HepG2 (cell line): ENCODE data around the gene EIF1AD. TPM values are rescaled to one million over a fixed set of nuclear protein-coding genes. Genes with fewer than 3 reads are reported as not detected.

Source experiments
- ATAC-seq: fragments of 200-7000 bp; cut with Tn5 transposase; 3 replicates; pipeline ENCODE4 v1.9.1; 2020; ENCODE audit warnings: mild to moderate bottlenecking, moderate library complexity
- BruUV-seq: library from RNA; stranded (reverse); fragments of 400-500 nt; replicated peaks from 2 replicates; lab custom pipeline; 2021; lab: Mats Ljungman, UMichigan
- CTCF ChIA-PET: fragments of 300-600 bp; formaldehyde crosslinking; extraction: SDS; loops from one replicate; lab custom pipeline; 2021; ENCODE audit warnings: low total read pairs, inconsistent platforms, low intra/inter-chr PET ratio; lab: Yijun Ruan, JAX
- POLR2A ChIA-PET: fragments of 350-600 bp; sonication (Branson Sonifier 250); formaldehyde crosslinking; loops from one replicate; lab custom pipeline; 2020; ENCODE audit warnings: antibody characterized with exemption, inconsistent platforms; lab: Yijun Ruan, JAX
- DNase-seq: peaks from one replicate; pipeline ENCODE4 v3.0.0-alpha.2; 2015; ENCODE audit warnings: low spot score
- FAIRE-seq: peaks from 3 replicates; lab custom pipeline; 2011; peaks lifted over from hg19 to GRCh38; lab: Jason Lieb, UNC
- H2AFZ ChIP-seq: one replicate; pipeline ENCODE4 v1.6.1; 2011; ENCODE audit warnings: low read length, inconsistent platforms
- H3K27ac ChIP-seq: fragments of 300-600 bp; 3 replicates; pipeline ENCODE4 v1.8.0; 2011; ENCODE audit warnings: mixed run types, mild to moderate bottlenecking, mixed read lengths, low read length, inconsistent platforms; ENCODE audit not compliant: insufficient read depth; ENCODE audit errors: extremely low read length
- H3K27me3 ChIP-seq, 2 experiments: fragments of 200-600 bp in 1 of 2; 2 replicates in 1 of 2; 3 replicates in 1 of 2; pipeline versions ENCODE4 v1.6.0 to v1.8.0; 2011; ENCODE audit warnings: low read length in 2 of 2, mild to moderate bottlenecking in 2 of 2, moderate library complexity in 2 of 2, inconsistent platforms in 1 of 2; ENCODE audit not compliant: insufficient read depth in 2 of 2, control insufficient read depth in 1 of 2
- H3K36me3 ChIP-seq, 2 experiments: fragments of 200-600 bp in 1 of 2; replicated peaks in 1 of 2; 2 replicates in 1 of 2; 3 replicates in 1 of 2; pipeline versions ENCODE4 v1.5.1 to v1.8.0; 2011; ENCODE audit warnings: low read length in 2 of 2, inconsistent platforms in 1 of 2; ENCODE audit not compliant: insufficient read depth in 2 of 2, control insufficient read depth in 1 of 2
- H3K4me1 ChIP-seq: 2 replicates; pipeline ENCODE4 v1.5.1; 2012; ENCODE audit warnings: low read length, inconsistent platforms; ENCODE audit not compliant: insufficient read depth
- H3K4me2 ChIP-seq: 2 replicates; pipeline ENCODE4 v1.6.0; 2011; ENCODE audit warnings: low read depth, low read length, inconsistent platforms
- H3K4me3 ChIP-seq, 3 experiments: fragments of 200-600 bp in 1 of 3; sonication (generic), shearing (Covaris generic) in 1 of 3; replicated peaks in 1 of 3; 2 replicates each; pipeline ENCODE4 v1.5.1; 2011 to 2016; ENCODE audit warnings: low read length in 3 of 3, inconsistent platforms in 2 of 3, low read depth in 2 of 3, mild to moderate bottlenecking in 2 of 3, control low read depth in 1 of 3, mixed read lengths in 1 of 3; ENCODE audit not compliant: insufficient read depth in 1 of 3
- H3K79me2 ChIP-seq: one replicate; pipeline ENCODE4 v1.6.1; 2011; ENCODE audit warnings: low read length, inconsistent platforms; ENCODE audit not compliant: insufficient read depth
- H3K9ac ChIP-seq: 2 replicates; pipeline ENCODE4 v1.6.0; 2011; ENCODE audit warnings: mild to moderate bottlenecking, low read depth, low read length, inconsistent platforms; ENCODE audit not compliant: insufficient read depth
- H3K9me3 ChIP-seq: 2 replicates; pipeline ENCODE4 v1.5.1; 2012; ENCODE audit warnings: mild to moderate bottlenecking, low read length
- H4K20me1 ChIP-seq: 2 replicates; pipeline ENCODE4 v1.6.0; 2011; ENCODE audit warnings: inconsistent platforms, mild to moderate bottlenecking, low read length, moderate library complexity; ENCODE audit not compliant: insufficient read depth
- AKNA ChIP-seq: sonication (generic); formaldehyde crosslinking; IDR thresholded peaks from 2 replicates; pipeline ENCODE4 v1.4.0; 2020; ENCODE audit warnings: missing genetic modification reagents, borderline replicate concordance
- FOXA3 ChIP-seq: IDR thresholded peaks from 2 replicates; pipeline ENCODE4 v1.6.1; 2016; ENCODE audit warnings: missing genetic modification reagents, missing compliant biosample characterization
- GTF2F1 ChIP-seq: fragments of 150-350 bp; IDR thresholded peaks from 2 replicates; pipeline ENCODE4 v1.6.1; 2014; ENCODE audit warnings: low read length
- HDAC1 ChIP-seq: sonication (generic); formaldehyde crosslinking; IDR thresholded peaks from 2 replicates; pipeline ENCODE4 v1.5.1; 2020; ENCODE audit warnings: mild to moderate bottlenecking, missing genetic modification reagents
- MTF1 ChIP-seq: sonication (generic); formaldehyde crosslinking; IDR thresholded peaks from 2 replicates; pipeline ENCODE4 v1.5.0; 2020; ENCODE audit warnings: missing genetic modification reagents
- PRPF4 ChIP-seq: fragments of 200-400 bp; formaldehyde crosslinking; IDR thresholded peaks from 2 replicates; pipeline ENCODE4 v1.6.1; 2016; ENCODE audit warnings: low read length, low read depth; ENCODE audit not compliant: poor library complexity, severe bottlenecking
- RERE ChIP-seq: IDR thresholded peaks from 2 replicates; pipeline ENCODE4 v1.6.1; 2016; ENCODE audit warnings: low read depth, missing genetic modification reagents, missing compliant biosample characterization
- SYNCRIP ChIP-seq: fragments of 200-400 bp; formaldehyde crosslinking; IDR thresholded peaks from 2 replicates; pipeline ENCODE4 v1.6.1; 2018; ENCODE audit warnings: mild to moderate bottlenecking, low read depth, low read length; ENCODE audit not compliant: insufficient read depth
- ZNF441 ChIP-seq: sonication (generic); formaldehyde crosslinking; IDR thresholded peaks from 2 replicates; pipeline ENCODE4 v1.7.0; 2021; ENCODE audit warnings: missing genetic modification reagents, borderline replicate concordance
- ZNF460 ChIP-seq: sonication (generic); formaldehyde crosslinking; IDR thresholded peaks from 2 replicates; pipeline ENCODE4 v1.5.1; 2020; ENCODE audit warnings: missing genetic modification reagents, mild to moderate bottlenecking, borderline replicate concordance
- ZNF564 ChIP-seq: sonication (generic); formaldehyde crosslinking; IDR thresholded peaks from 2 replicates; pipeline ENCODE4 v1.8.1; 2023; ENCODE audit warnings: mild to moderate bottlenecking, missing genetic modification reagents
- ZNF891 ChIP-seq: sonication (generic); formaldehyde crosslinking; IDR thresholded peaks from 2 replicates; pipeline ENCODE4 v1.5.0; 2020; ENCODE audit warnings: mild to moderate bottlenecking, missing genetic modification reagents
- ZUFSP ChIP-seq: sonication (generic); formaldehyde crosslinking; IDR thresholded peaks from 2 replicates; pipeline ENCODE4 v1.9.0; 2021; ENCODE audit warnings: missing genetic modification reagents, mild to moderate bottlenecking, borderline replicate concordance
- WGBS: methylation state at CpG from one replicate; pipeline ENCODE4 v1.1.6; 2017; ENCODE audit warnings: low lambda C conversion rate; 5-methylcytosine and 5-hydroxymethylcytosine counted together
- in situ Hi-C: cut with HindIII; loops from 2 replicates; pipeline ENCODE4 v1.10.0; 2017; ENCODE audit warnings: low pct_unique_long_range_greater_than_20kb; ENCODE audit not compliant: extremely low pct_ligation_motif_present
- intact Hi-C: fragments of 100-400 bp; cut with micrococcal nuclease; formaldehyde crosslinking; loops from one replicate; pipeline ENCODE4 v1.10.0; 2022; ENCODE audit not compliant: unreplicated experiment
- polyA plus RNA-seq, 8 experiments: library from polyadenylated mRNA; depleted of rRNA in 3 of 8; stranded (reverse) in 7 of 8; unstranded in 1 of 8; fragments of >200 nt; fragmentation: Illumina TruSeq in 4 of 8; extraction: Trizol in 4 of 8; gene quantifications; 2 replicates each; pipeline versions ENCODE4 v1.2.1 to v1.2.3, GENCODE V29; 2011 to 2016; ENCODE audit warnings: low read depth in 4 of 8, missing spikeins in 1 of 8, mixed read lengths in 1 of 8; ENCODE audit not compliant: insufficient read depth in 1 of 8
- total RNA-seq, 5 experiments: library from RNA; depleted of rRNA; stranded (reverse); fragments of >200 nt; fragmentation: Illumina TruSeq; extraction: Trizol; gene quantifications; 2 replicates each; pipeline ENCODE4 v1.2.3, GENCODE V29; 2016; ENCODE audit warnings: low read depth in 1 of 5

The EIF1AD gene
- total and polyA plus RNA-seq, 2 of the 13 experiments (the other 11 are each of a cell fraction or from before 2014, with no cell fraction given): 18.2 to 30.8 TPM

- no peak for ATAC-seq
- Histone ChIP-seq H3K36me3 (no peaks in the 10 kb centered on the region), H4K20me1 (no peaks in the 10 kb centered on the region), H3K27me3 (peaks cover 2 to 27% of the 10 kb centered on the region in 2 experiments; a peak in 3 of 5 replicates), H3K79me2 (no peaks in the 10 kb centered on the region), H2AFZ (no peak within 1 kb of the TSS), H3K4me3 (no peak within 1 kb of the TSS), H3K4me2 (no peak within 1 kb of the TSS), H3K9ac (no peak within 1 kb of the TSS), H3K27ac (no peak within 1 kb of the TSS), H3K4me1 (peaks cover 21% of the 10 kb centered on the region), H3K9me3 (no peaks in the 10 kb centered on the region)
- 62% methylated on average over 18 of the region's 18 CpGs for WGBS
- no peak for FAIRE-seq
- CTCF ChIA-PET: no interaction called here
- intact Hi-C loops (no loop called here), in situ Hi-C loops (no loop called here)
- BruUV-seq: no TSS peak
- POLR2A ChIA-PET: interaction anchor here (1.6 kb wide), 1 partner anchor 23 kb away, joined by 3 read pairs; the partner anchor contains the start of gene BANF1
- DNase-seq: no peak
- TF ChIP-seq ZNF460: no peak
- TF ChIP-seq SYNCRIP: no peak
- TF ChIP-seq AKNA (CRISPR knock-in tag): no peak
- no peak for TF ChIP-seq ZNF891 (CRISPR knock-in tag)
- no peak for TF ChIP-seq HDAC1
- no peak for TF ChIP-seq MTF1 (CRISPR knock-in tag)
- TF ChIP-seq ZNF441: no peak
- no peak for TF ChIP-seq RERE (CRISPR knock-in tag)
- TF ChIP-seq ZUFSP: no peak
- TF ChIP-seq PRPF4: no peak
- no peak for TF ChIP-seq GTF2F1
- no peak for TF ChIP-seq ZNF564
- no peak for TF ChIP-seq FOXA3 (CRISPR knock-in tag)
These were observed 24.1 kb upstream of the EIF1AD start, which contains the start of gene CATSPER1 for GRCh38 chr11:66026017-66026529. Gene CATSPER1, minus strand, starts transcription at chr11:66026479. Its CDS starts 100 bp downstream, at chr11:66026379.
